Neural cell (in vitro differentiated cells): Measurements from ENCODE around the gene SPATA9. TPM values are rescaled to one million over a fixed set of nuclear protein-coding genes. Genes with fewer than 3 reads are reported as not detected.

Source experiments
- H2AFZ ChIP-seq: fragments of 200-600, 300-800 bp; sonication (generic), shearing (Covaris generic); 2 replicates; pipeline ENCODE4 v1.6.0; 2014; ENCODE audit warnings: low read depth, mild to moderate bottlenecking, antibody characterized with exemption, low read length, moderate library complexity
- H3F3A ChIP-seq: fragments of 200-600 bp; shearing (Covaris generic); 2 replicates; pipeline ENCODE4 v1.6.1; 2016; ENCODE audit warnings: mild to moderate bottlenecking, moderate library complexity, mixed read lengths, antibody characterized with exemption, low read length; ENCODE audit not compliant: insufficient read depth, poor library complexity, severe bottlenecking
- H3K27ac ChIP-seq: fragments of 200-600, 300-800 bp; sonication (generic), shearing (Covaris generic); 2 replicates; pipeline ENCODE4 v1.5.1; 2014; ENCODE audit warnings: mild to moderate bottlenecking, low read length, moderate library complexity
- H3K27me3 ChIP-seq: fragments of 300-800, 200-600 bp; sonication (generic), shearing (Covaris generic); 2 replicates; pipeline ENCODE4 v1.6.0; 2014; ENCODE audit warnings: mild to moderate bottlenecking, low read depth, low read length, moderate library complexity; ENCODE audit not compliant: insufficient read depth
- H3K36me3 ChIP-seq: fragments of 300-800, 200-600 bp; sonication (generic), shearing (Covaris generic); 2 replicates; pipeline ENCODE4 v1.5.1; 2014; ENCODE audit warnings: mild to moderate bottlenecking, antibody characterized with exemption, low read length, moderate library complexity; ENCODE audit not compliant: insufficient read depth
- H3K4me2 ChIP-seq: fragments of 300-800, 200-600 bp; sonication (generic), shearing (Covaris generic); 2 replicates; pipeline ENCODE4 v1.6.0; 2014; ENCODE audit warnings: mild to moderate bottlenecking, low read length
- H3K4me3 ChIP-seq: fragments of 300-800, 200-600 bp; sonication (generic), shearing (Covaris generic); 2 replicates; pipeline ENCODE4 v1.5.1; 2014; ENCODE audit warnings: mild to moderate bottlenecking, low read length, moderate library complexity
- H3K79me2 ChIP-seq: fragments of 200-600 bp; shearing (Covaris generic); replicated peaks from 2 replicates; pipeline ENCODE4 v1.6.0; 2014; ENCODE audit warnings: mild to moderate bottlenecking, low read length, moderate library complexity; ENCODE audit not compliant: insufficient read depth
- H3K9ac ChIP-seq: fragments of 300-800, 200-600 bp; sonication (generic), shearing (Covaris generic); 2 replicates; pipeline ENCODE4 v1.6.1; 2016; ENCODE audit warnings: mild to moderate bottlenecking, low read length, mixed read lengths
- H3K9me2 ChIP-seq: fragments of 200-600 bp; shearing (Covaris generic); 2 replicates; pipeline ENCODE4 v1.6.1; 2016; ENCODE audit warnings: mild to moderate bottlenecking, low read length, mixed read lengths; ENCODE audit not compliant: insufficient read depth
- H3K9me3 ChIP-seq: fragments of 200-600, 300-800 bp; sonication (generic), shearing (Covaris generic); 2 replicates; pipeline ENCODE4 v1.6.1; 2016; ENCODE audit warnings: mild to moderate bottlenecking, mixed run types, low read length, moderate library complexity, mixed read lengths
- H4K20me1 ChIP-seq: fragments of 200-600 bp; shearing (Covaris generic); 2 replicates; pipeline ENCODE4 v1.6.1; 2016; ENCODE audit warnings: mild to moderate bottlenecking, mixed run types; ENCODE audit not compliant: insufficient read depth
- EP300 ChIP-seq: fragments of 450-650 bp; conservative IDR thresholded peaks from 2 replicates; pipeline ENCODE4 v1.6.1; 2014; ENCODE audit warnings: antibody characterized with exemption, mild to moderate bottlenecking, moderate library complexity; ENCODE audit not compliant: poor library complexity, severe bottlenecking
- EZH2 ChIP-seq: fragments of 200-600, 300-800 bp; shearing (Covaris generic), sonication (generic); IDR thresholded peaks from 2 replicates; pipeline ENCODE4 v1.6.1; 2014; ENCODE audit warnings: antibody characterized with exemption, low read length, borderline replicate concordance, mild to moderate bottlenecking; ENCODE audit not compliant: insufficient read depth, poor library complexity, severe bottlenecking
- MXI1 ChIP-seq: fragments of 450-650 bp; conservative IDR thresholded peaks from 2 replicates; pipeline ENCODE4 v1.6.1; 2014; ENCODE audit warnings: antibody characterized with exemption, mild to moderate bottlenecking; ENCODE audit not compliant: poor library complexity, severe bottlenecking
- POLR2AphosphoS5 ChIP-seq: IDR thresholded peaks from 2 replicates; pipeline ENCODE4 v1.6.1; 2012
- RAD21 ChIP-seq: fragments of 450-650 bp; conservative IDR thresholded peaks from 2 replicates; pipeline ENCODE4 v1.6.1; 2014; ENCODE audit warnings: antibody characterized with exemption, mild to moderate bottlenecking, moderate library complexity
- SMC3 ChIP-seq: fragments of 450-650 bp; conservative IDR thresholded peaks from 2 replicates; pipeline ENCODE4 v1.6.1; 2014; ENCODE audit warnings: antibody characterized with exemption, mild to moderate bottlenecking, moderate library complexity; ENCODE audit not compliant: poor library complexity
- TAF1 ChIP-seq: IDR thresholded peaks from 2 replicates; pipeline ENCODE4 v1.6.1; 2012; ENCODE audit warnings: low read depth
- polyA plus RNA-seq: library from polyadenylated mRNA; depleted of rRNA; stranded (reverse); fragments of >200 nt; gene quantifications from 2 replicates; pipeline ENCODE4 v1.2.3, GENCODE V29; 2014
- TF ChIP-seq, protein P1 (sequence below): IDR thresholded peaks from 2 replicates; pipeline ENCODE4 v1.6.1; 2012; ENCODE audit warnings: borderline replicate concordance
- TF ChIP-seq, protein P2 (sequence below): fragments of 450-650 bp; IDR thresholded peaks from 2 replicates; pipeline ENCODE4 v1.5.1; 2014; ENCODE audit warnings: antibody characterized with exemption, mild to moderate bottlenecking, moderate library complexity; ENCODE audit not compliant: poor library complexity, severe bottlenecking

SPATA9 gene
- polyA plus RNA-seq, 1 donor from 2014 or later: 5.8 TPM

DNA sequence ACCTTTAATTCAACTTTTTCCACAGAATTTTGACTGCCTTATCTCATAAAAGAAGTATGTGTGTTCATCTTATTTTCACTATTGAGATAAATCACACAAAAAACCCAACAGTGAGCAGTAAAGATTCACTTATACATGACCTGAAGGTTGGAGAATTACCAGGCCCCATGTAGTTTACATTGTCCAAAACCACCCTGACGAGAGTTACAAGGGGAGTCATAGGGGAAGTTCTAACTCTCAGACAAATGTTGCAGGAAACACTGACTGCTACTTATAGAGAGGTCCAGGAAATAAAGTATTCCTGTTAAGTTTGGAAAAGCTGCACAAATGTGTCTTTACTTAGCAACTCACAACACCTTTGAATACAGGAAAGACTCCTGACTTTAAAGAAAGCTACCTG, 14.1 kb downstream of the SPATA9 start:
- no peaks in the 10 kb centered on the region for H3K9me3 ChIP-seq

DNA sequence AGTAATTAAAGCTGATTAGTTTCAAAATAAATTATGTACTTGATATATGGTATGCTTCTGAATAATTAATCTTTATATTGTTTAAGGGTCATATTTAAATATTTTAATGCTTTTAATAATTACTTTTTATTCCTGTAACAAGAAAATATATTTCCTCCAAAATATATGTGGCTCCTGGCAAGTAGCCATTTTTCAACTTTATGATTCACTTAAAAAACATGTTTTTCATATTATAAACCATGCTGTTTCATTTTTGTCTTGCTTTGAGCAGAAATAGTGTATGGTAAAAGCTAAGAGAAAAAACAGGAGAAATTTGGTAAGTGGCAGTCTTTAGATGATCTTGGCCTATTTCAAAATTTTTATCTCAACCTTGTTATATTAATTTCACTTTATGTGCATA, 14.6 kb downstream of the SPATA9 start:
- no peaks in the 10 kb centered on the region for H3K27me3 ChIP-seq
- no peaks in the 10 kb centered on the region for H3K9me2 ChIP-seq
- no peak overlapping the region for H2AFZ ChIP-seq
- no peaks in the 10 kb centered on the region for H3K36me3 ChIP-seq
- H3K4me2 ChIP-seq: no peak overlapping the region
- no peaks in the 10 kb centered on the region for H3F3A ChIP-seq
- H3K9ac ChIP-seq: no peak overlapping the region
- no peaks in the 10 kb centered on the region for H3K9me3 ChIP-seq
- H3K79me2 ChIP-seq: no peaks in the 10 kb centered on the region
- no peaks in the 10 kb centered on the region for H4K20me1 ChIP-seq
- no peak overlapping the region for H3K4me3 ChIP-seq
- H3K27ac ChIP-seq: no peak overlapping the region
- no peak for TF ChIP-seq POLR2AphosphoS5
- TF ChIP-seq, protein P1, sequence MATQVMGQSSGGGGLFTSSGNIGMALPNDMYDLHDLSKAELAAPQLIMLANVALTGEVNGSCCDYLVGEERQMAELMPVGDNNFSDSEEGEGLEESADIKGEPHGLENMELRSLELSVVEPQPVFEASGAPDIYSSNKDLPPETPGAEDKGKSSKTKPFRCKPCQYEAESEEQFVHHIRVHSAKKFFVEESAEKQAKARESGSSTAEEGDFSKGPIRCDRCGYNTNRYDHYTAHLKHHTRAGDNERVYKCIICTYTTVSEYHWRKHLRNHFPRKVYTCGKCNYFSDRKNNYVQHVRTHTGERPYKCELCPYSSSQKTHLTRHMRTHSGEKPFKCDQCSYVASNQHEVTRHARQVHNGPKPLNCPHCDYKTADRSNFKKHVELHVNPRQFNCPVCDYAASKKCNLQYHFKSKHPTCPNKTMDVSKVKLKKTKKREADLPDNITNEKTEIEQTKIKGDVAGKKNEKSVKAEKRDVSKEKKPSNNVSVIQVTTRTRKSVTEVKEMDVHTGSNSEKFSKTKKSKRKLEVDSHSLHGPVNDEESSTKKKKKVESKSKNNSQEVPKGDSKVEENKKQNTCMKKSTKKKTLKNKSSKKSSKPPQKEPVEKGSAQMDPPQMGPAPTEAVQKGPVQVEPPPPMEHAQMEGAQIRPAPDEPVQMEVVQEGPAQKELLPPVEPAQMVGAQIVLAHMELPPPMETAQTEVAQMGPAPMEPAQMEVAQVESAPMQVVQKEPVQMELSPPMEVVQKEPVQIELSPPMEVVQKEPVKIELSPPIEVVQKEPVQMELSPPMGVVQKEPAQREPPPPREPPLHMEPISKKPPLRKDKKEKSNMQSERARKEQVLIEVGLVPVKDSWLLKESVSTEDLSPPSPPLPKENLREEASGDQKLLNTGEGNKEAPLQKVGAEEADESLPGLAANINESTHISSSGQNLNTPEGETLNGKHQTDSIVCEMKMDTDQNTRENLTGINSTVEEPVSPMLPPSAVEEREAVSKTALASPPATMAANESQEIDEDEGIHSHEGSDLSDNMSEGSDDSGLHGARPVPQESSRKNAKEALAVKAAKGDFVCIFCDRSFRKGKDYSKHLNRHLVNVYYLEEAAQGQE: no peak
- TF ChIP-seq, protein P2, sequence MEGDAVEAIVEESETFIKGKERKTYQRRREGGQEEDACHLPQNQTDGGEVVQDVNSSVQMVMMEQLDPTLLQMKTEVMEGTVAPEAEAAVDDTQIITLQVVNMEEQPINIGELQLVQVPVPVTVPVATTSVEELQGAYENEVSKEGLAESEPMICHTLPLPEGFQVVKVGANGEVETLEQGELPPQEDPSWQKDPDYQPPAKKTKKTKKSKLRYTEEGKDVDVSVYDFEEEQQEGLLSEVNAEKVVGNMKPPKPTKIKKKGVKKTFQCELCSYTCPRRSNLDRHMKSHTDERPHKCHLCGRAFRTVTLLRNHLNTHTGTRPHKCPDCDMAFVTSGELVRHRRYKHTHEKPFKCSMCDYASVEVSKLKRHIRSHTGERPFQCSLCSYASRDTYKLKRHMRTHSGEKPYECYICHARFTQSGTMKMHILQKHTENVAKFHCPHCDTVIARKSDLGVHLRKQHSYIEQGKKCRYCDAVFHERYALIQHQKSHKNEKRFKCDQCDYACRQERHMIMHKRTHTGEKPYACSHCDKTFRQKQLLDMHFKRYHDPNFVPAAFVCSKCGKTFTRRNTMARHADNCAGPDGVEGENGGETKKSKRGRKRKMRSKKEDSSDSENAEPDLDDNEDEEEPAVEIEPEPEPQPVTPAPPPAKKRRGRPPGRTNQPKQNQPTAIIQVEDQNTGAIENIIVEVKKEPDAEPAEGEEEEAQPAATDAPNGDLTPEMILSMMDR: no peak
- no peak for TF ChIP-seq RAD21
- no peak for TF ChIP-seq EZH2
- TF ChIP-seq SMC3: no peak
- TF ChIP-seq MXI1: no peak
- TF ChIP-seq TAF1: no peak
- no peak for TF ChIP-seq EP300

More for the DNA sequence above, 14.1 kb downstream of the SPATA9 start:
- Histone ChIP-seq H2AFZ (no peak overlapping the region), H3K4me2 (no peak overlapping the region), H3K4me3 (no peak overlapping the region), H4K20me1 (no peaks in the 10 kb centered on the region), H3K9ac (no peak overlapping the region), H3K9me2 (no peaks in the 10 kb centered on the region), H3K36me3 (no peaks in the 10 kb centered on the region), H3K27me3 (no peaks in the 10 kb centered on the region), H3K79me2 (no peaks in the 10 kb centered on the region), H3K27ac (no peak overlapping the region), H3F3A (no peaks in the 10 kb centered on the region)
- TF ChIP-seq MXI1 (no peak), EZH2 (no peak), TAF1 (no peak), POLR2AphosphoS5 (no peak), RAD21 (no peak), SMC3 (no peak), EP300 (no peak)
- TF ChIP-seq, protein P2: no peak
- TF ChIP-seq, protein P1: no peak
